Measurements from ENCODE around the gene TEX19. TPM values are rescaled to one million over a fixed set of nuclear protein-coding genes. Genes with fewer than 3 reads are reported as not detected.
"Not testable (repeated sequence)": the region's sequence is repeated elsewhere in the genome, so short reads cannot be mapped to it uniquely, and the experiment has no call there.

The TEX19 gene
- total RNA-seq, 4 donors from 2014 or later: not detected

DNA sequence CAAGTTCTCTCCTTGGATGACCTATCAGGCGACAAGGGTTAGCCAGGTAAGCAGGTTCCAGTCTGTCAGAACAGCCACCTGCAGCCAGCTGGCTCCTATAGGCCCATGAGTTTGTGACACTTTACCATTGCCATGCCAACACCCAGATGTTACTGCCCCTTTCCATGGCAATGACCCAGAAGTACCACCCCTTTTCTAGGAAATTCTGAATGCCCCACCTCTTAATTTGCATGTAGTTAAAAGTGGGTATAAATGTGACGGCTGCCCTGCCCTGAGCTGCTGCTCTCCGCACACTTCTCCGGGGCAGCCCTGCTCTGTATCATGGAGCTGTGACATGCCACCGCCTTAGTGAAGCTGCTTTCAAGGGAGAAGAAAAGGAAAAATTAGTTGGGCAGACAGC is 15.5 kb upstream of the TEX19 start:
- Histone ChIP-seq H3K4me3 (no peak overlapping the region), H3K9me3 (no peaks in the 10 kb centered on the region), H3K27ac (no peak overlapping the region), H3K36me3 (no peaks in the 10 kb centered on the region), H3K27me3 (no peaks in the 10 kb centered on the region), H3K4me1 (peaks cover 13% of the 10 kb centered on the region)
- TF ChIP-seq POLR2A (IDR thresholded peaks at IDR 0.05) (no peak), POLR2AphosphoS5 (IDR thresholded peaks at IDR 0.05) (no peak), EP300 (IDR thresholded peaks at IDR 0.05) (no peak)
- TF ChIP-seq, protein P1, sequence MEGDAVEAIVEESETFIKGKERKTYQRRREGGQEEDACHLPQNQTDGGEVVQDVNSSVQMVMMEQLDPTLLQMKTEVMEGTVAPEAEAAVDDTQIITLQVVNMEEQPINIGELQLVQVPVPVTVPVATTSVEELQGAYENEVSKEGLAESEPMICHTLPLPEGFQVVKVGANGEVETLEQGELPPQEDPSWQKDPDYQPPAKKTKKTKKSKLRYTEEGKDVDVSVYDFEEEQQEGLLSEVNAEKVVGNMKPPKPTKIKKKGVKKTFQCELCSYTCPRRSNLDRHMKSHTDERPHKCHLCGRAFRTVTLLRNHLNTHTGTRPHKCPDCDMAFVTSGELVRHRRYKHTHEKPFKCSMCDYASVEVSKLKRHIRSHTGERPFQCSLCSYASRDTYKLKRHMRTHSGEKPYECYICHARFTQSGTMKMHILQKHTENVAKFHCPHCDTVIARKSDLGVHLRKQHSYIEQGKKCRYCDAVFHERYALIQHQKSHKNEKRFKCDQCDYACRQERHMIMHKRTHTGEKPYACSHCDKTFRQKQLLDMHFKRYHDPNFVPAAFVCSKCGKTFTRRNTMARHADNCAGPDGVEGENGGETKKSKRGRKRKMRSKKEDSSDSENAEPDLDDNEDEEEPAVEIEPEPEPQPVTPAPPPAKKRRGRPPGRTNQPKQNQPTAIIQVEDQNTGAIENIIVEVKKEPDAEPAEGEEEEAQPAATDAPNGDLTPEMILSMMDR (IDR thresholded peaks at IDR 0.05): no peak
- DNase-seq (ENCODE audit: low spot score in 2 of 2): no peak
- WGBS: 86% methylated on average over 5 of the region's 5 CpGs

DNA sequence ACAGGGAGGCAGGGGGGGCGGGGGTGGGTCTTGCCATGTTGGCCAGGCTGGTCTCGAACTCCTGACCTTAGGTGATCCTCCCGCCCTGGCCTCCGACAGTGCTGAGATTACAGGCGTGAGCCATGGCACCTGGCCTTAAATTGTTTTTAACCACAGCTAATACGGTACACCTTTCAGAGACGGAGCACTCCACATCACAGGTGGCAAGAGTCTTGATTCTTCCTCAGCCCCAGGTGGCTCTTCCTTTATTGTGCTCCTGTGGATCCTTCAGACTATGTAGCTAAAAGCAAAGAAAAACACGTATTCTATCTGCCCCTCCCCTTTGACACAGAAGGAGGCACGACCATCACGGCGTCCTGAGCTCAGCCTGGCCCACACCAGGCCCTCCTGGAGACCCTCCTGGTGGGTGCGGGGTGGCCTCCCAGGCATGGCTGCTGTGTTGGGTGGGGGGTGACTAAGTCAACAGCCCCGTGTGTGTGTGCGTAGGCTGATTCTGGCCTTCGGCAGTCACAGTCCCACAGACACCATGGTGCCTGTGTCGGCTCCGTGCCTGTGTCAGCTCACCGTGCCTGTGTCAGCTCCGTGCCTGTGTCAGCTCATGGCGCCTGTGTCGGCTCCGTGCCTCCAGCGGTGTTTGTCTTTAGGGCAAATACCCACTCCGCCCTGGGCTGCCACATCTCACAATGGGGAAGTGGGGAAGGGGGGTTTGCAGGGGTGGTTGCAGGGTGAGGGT is 14.7 kb upstream of the TEX19 start:
- no peaks in the 10 kb centered on the region for H3K27me3 ChIP-seq
- no peaks in the 10 kb centered on the region for H3K9me3 ChIP-seq
- WGBS: 90% methylated on average over 11 of the region's 24 CpGs
- no peaks in the 10 kb centered on the region for H3K36me3 ChIP-seq
- no peak overlapping the region for H3K27ac ChIP-seq
- H3K4me1 ChIP-seq: peaks cover 10% of the 10 kb centered on the region
- no peak for TF ChIP-seq EP300 (IDR thresholded peaks at IDR 0.05)
- TF ChIP-seq POLR2A (IDR thresholded peaks at IDR 0.05): no peak
- no peak for TF ChIP-seq POLR2AphosphoS5 (IDR thresholded peaks at IDR 0.05)
- TF ChIP-seq, protein P1 (IDR thresholded peaks at IDR 0.05): no peak
- no peak overlapping the region for H3K4me3 ChIP-seq
- DNase-seq (ENCODE audit: low spot score in 2 of 2): no peak

DNA sequence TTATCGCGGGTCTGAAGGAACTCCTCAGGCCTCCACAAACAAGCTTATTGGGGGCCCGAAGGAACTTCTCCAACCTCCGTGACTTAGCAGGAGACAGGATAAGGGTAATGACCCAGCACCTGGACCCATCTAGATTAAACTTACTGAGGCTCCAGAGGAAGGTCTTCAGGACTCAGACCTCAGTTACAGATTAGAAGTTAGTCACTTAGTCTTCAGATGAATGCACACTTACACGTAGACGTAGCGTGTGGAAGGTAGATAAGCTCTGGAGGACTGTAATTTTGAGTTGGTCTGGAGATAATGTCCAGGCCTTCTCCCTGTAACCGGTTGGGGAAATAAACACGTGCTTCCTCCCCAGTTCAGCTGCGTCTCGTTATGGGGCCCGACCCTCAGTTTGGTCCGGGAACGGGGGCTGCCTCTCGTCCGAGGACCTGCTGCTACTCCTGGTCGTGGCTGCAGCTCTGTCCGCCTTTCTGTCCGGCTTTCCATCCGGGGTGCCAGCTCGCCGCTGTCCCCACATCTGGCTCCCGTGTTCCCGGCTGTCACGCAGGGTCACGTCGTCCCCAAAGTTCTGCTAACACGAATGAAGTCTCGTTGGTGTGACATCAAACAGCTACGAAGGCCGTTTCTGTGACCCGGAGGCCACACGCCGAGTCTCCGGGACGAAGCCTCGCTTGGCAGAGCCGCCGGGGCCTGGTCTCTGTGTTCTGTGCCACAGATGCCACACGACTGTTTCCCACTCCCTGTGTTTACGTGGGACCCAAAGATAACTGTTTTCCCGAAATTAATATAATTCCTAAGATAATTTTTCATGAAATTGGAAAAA is 13.7 kb upstream of the TEX19 start:
- Histone ChIP-seq H3K27ac (no peak overlapping the region), H3K36me3 (no peaks in the 10 kb centered on the region), H3K4me3 (no peak overlapping the region), H3K4me1 (peaks cover 11% of the 10 kb centered on the region), H3K27me3 (no peaks in the 10 kb centered on the region), H3K9me3 (no peaks in the 10 kb centered on the region)
- no peak for TF ChIP-seq POLR2AphosphoS5 (IDR thresholded peaks at IDR 0.05)
- TF ChIP-seq, protein P1 (IDR thresholded peaks at IDR 0.05): no peak
- no peak for TF ChIP-seq EP300 (IDR thresholded peaks at IDR 0.05)
- no peak for TF ChIP-seq POLR2A (IDR thresholded peaks at IDR 0.05)
- 91% methylated on average over 42 of the region's 42 CpGs for WGBS
- no peak for DNase-seq (ENCODE audit: low spot score in 2 of 2)

DNA sequence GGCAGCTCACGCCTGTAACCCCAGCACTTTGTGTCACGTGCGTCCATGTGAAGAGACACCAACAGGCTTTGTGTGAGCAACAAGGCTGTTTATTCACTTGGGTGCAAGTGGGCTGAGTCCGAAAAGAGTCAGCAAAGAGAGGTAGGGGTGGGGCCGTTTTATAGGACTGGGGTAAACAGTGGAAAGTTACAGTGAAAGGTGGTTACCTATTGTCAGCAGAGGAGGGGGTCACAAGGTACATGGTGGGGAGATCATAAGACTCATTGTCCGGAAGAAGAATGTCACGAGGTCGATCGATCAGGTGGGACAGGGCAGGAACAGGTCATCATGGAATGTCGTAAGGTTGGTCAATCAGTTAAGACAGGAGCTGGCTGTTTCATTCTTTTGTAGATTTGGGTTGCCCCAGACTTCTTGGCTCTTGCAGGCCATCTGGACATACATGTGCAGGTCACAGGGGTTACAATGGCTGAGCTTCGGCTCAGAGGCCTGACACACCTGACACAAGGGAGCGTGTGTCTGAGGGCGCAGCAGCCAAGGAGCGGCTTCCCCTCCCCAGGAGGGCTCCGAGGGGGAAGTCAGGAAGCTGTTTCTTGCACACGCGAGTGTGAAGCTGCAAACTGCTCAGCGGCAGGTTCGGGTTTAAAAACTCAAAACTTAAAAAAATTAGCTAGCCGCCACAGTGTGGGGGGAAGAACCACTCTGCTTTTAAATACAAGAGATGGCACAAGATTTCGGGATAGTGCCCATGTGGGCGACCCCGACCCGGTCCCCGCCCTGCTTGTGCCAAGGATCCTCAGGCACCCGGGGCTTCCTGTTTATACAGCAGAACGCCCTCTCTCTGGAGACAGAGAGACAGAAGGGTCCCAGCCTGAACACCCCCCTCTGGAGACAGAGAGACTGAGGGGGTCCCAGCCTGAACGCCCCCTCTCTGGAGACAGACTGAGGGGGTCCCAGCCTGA is 12.4 kb upstream of the TEX19 start:
- 78% methylated on average over 28 of the region's 28 CpGs for WGBS
- Histone ChIP-seq H3K4me1 (peaks cover 13% of the 10 kb centered on the region), H3K27me3 (no peaks in the 10 kb centered on the region)

DNA sequence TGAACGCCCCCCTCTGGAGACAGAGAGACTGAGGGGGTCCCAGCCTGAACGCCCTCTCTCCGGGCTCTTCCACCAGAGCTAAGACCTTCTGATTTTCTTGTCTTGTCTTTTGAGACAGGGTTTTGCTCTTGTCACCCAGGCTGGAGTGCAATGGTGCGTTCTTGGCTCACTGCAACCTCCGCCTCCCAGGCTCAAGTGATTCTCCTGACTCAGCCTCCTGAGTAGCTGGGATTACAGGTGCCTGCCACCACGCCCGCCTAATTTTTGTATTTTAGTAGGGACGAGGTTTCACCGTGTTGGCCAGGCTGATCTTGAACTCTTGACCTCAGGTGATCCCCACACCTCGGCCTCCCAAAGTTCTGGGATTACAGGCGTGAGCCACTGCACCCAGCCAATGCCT is 11.1 kb upstream of the TEX19 start:
- H3K27ac ChIP-seq: not testable (repeated sequence)
- 85% methylated on average over 11 of the region's 11 CpGs for WGBS

More for the DNA sequence above, 12.4 kb upstream of the TEX19 start:
- Histone ChIP-seq H3K27ac (no peak overlapping the region), H3K36me3 (no peaks in the 10 kb centered on the region), H3K9me3 (no peaks in the 10 kb centered on the region), H3K4me3 (no peak overlapping the region)
- TF ChIP-seq POLR2AphosphoS5 (IDR thresholded peaks at IDR 0.05) (no peak), POLR2A (IDR thresholded peaks at IDR 0.05) (no peak), EP300 (IDR thresholded peaks at IDR 0.05) (no peak)
- TF ChIP-seq, protein P1 (IDR thresholded peaks at IDR 0.05): no peak
- no peak for DNase-seq (ENCODE audit: low spot score in 2 of 2)

More for the DNA sequence above, 11.1 kb upstream of the TEX19 start:
- not testable (repeated sequence) for H3K9me3 ChIP-seq; H3K36me3 ChIP-seq; H3K27me3 ChIP-seq; DNase-seq (ENCODE audit: low spot score in 2 of 2); H3K4me3 ChIP-seq
- H3K4me1 ChIP-seq: peaks cover 21% of the 10 kb centered on the region
